C1 segment of cervical spinal cord (tissue), 14 donors: ENCODE results near the gene PRAMEF1.
"Not testable (repeated sequence)": the region's sequence is repeated elsewhere in the genome, so short reads cannot be mapped to it uniquely, and the experiment has no call there.

ENCODE experiments used
- DNase-seq, 14 donors: peaks; one replicate each; lab custom pipeline; 2025; lab: John Stamatoyannopoulos, UW

PRAMEF1 gene

DNA sequence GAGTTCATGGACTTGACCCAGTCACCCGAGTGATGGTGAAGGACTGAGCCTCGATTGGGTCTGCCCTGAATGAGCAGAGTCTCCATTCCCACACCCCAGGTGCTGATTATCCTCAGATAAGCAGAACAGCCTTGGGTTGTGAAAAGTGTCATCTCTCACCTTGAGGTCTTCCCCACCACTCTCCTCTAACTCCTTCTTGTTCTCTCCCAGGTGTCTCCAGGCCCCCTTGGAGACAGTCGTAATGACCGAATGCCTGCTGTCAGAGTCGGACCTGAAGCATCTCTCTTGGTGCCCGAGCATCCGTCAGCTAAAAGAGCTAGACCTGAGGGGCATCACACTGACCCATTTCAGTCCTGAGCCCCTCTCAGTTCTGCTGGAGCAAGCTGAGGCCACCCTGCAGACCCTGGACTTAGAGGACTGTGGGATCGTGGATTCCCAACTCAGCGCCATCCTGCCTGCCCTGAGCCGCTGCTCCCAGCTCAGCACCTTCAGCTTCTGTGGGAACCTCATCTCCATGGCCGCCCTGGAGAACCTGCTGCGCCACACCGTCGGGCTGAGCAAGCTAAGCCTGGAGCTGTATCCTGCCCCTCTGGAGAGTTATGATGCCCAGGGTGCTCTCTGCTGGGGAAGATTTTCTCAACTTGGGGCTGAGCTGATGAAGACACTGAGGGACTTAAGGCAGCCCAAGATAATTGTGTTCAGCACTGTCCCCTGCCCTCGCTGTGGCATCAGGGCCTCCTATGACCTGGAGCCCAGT lies 14.2 kb upstream of the PRAMEF1 start:
- DNase-seq = no peak

DNA sequence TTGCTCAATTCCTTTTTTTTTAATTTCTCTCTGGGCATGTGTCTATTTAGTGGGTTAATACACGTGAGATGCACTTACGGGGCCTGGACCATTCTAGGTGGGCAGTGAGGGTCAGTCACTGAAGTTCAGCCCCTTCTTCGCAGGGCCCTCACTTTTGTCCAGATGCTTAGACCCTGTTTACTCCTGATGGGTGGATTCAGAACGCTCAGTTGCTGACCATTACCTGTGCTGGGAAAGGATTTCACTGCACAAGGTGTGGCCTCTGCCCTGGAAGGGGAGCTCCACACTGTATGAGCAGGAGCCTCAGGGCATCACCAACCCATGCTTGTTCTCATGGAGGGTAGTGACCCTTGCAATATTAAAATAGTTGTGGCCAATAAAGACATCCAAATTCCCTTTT lies 13.1 kb upstream of the PRAMEF1 start:
- no peak for DNase-seq

DNA sequence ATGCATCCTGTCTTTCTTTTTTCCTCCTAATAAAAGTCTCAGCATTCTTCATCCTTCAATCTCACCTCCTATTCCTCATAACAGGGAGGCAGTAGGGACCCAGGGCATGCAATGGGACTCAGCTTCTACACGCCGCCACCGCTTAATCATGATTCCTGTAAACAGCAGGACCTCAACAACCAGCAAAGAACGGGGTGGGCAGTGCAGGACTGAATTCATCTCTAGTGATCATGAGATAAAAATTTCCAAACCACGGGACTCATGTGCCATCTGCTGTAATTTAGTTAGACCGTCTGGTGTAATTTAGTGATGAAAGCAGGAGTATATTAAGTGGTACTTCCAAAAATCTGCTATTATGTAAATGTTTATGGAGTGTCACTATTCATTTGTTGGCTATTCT lies 12.3 kb upstream of the PRAMEF1 start:
- no peak for DNase-seq

DNA sequence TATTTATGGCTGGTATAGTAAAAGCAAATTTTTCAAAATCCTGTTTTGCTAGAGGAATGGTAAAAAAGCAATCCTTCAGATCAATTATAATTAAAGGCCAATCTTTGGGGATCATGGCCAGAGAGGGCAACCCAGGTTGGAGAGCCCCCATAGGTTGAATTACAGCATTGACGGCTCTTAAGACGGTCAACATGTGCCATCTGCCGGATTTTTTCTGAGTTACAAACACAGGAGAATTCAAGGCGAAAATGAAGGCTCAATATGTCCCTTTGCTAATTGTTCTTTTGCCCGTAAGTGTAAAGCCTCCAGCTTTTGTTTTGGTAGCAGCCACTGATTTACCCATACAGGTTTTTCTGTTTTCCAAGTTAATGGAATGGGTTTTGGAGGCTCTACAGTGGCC lies 9.7 kb upstream of the PRAMEF1 start:
- not testable (repeated sequence) for DNase-seq

DNA sequence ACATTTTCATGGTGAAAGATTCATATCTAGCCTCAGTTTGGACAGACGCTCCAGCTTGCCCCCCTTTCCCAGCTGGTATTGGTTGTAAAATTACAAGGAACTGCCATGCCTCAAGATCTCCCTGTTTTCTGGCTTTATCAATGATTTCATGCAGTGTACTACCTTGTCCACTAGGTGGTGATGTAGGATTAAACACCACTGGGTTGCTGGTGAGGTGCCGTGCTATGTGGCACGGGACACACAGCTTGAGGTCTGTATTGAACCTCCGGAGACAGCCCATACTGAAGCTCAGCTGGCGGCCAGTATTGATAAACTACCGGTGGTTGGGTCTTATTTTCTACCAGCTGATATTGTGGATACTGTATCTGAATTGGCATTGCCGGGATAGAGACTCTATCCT lies 7.4 kb upstream of the PRAMEF1 start:
- DNase-seq = not testable (repeated sequence)

DNA sequence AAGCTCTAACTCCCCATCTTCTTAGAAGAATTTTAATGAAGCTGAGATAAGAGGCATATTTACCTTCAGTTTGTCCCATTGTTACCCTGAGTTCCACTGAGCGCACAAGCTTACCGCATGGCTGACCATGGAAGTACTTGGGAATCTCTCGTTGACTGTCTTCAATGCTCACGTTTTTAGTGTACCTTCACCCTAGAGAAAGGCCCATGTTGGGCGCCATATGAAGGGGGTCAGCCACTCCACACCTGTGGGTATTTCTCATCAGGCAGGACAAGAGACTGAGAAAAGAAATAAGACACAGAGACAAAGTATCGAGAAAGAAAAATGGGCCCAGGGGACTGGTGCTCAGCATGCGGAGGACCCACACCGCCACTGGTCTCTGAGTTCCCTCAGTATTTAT lies 6.5 kb upstream of the PRAMEF1 start:
- DNase-seq = not testable (repeated sequence)

DNA sequence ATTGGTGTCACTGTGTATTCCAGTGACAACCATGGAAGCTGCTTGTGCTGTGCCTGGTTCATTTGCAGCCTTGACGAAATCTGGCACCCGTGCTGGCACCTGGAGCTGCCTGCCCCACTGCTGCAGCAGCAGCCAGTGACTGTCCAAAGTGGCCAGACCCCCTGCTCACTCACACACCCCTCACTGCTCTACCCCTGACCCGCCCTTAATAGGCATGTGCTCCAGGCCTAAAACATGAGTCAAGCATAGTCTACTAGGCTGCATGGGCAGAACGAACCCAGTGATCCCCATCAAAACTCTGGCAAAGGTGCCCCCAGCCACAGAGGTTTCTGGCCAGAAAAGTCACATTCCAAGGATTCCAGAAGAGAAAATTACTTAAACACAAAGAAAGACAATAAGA lies 7.7 kb downstream of the PRAMEF1 start:
- no peak for DNase-seq

DNA sequence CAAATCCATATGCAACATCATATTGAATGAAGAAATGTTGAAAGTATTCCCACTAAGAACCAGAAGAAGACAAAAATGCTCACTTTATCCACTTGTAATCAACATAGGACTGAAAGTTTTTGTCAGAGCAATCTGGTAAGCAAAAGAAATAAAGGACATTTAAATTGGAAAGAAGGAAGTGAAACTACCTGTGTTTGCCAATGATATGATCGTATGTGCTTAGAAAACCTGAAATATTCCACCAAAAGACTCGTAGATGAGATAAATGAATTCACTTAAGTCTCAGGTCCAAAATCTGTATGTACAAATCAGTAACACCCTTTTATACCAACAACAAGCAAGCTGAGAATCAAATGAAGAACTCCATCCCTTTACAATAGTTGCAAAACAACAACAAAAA lies 8.5 kb downstream of the PRAMEF1 start:
- DNase-seq = no peak

DNA sequence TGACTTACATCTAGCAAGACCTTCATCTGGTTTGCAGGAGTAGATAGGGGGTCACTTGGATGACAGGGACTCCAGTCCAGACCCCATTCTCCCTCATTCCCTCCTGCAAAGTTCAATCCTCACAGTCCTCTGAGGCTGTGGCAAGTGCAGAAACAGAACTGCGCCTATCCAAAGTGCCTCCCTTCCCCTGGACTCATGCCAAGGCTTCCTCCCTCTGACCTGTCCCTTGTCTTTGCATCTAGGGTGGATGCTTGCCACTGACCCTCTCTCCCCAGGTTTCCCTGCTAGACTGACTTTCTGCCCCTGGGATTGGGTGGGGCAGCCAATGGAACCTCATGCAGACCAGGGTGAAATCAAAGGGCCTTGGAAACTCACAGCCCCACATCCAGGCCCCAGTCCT lies 18.7 kb downstream of the PRAMEF1 start:
- no peak for DNase-seq

DNA sequence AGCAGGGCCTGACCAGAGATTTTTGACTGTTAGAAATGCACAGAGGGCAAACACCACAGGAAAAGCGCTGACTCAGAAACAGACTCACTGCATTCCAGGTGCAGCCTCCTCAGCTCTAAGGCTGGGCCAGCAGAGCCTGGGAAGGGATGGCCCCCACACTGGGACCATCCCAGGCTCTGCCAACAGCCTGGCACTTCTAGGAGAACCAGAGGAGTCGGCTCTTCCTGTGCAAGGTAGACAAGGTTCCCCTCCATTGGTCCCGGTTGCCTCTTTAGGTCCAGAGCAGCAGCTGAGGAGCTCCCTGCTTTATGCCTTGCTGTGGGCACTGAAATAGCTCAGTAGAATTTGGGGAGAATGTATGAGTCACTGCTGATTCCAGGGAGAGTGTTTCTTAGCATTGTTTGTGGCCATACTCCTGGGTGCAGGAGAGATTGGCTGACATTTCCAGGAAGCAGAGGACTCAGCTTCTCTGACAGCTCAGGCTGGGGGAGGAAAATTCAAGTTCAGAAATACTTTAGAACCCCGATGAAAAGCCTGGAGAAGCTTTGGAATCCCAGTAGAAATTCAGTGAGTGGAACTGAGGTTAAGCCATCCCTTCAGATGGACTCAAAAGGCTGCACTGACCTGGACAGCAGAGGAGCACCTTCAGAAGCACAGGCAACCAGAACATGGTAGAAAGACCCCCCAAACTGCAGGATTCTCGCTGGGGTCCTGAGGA lies 19.7 kb downstream of the PRAMEF1 start:
- DNase-seq = no peak

DNA sequence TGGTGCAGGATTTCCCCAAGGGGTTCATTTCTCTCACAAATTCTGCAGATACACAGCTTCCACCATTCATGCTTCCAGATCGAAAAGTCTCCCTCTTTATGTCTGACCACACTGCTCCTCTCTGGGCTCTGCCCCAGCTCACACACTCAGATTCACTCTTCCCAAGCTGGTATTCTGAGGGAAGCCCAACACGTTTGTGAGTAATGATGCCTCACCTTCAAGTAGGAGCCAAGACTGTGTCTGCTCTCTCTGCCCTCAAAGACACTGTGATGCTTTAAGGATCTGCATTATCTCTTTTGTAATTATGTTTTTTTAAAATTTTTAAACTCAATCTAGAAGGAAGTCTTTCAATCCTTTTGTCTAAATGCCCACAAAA lies 20.2 kb downstream of the PRAMEF1 start:
- DNase-seq = no peak

DNA sequence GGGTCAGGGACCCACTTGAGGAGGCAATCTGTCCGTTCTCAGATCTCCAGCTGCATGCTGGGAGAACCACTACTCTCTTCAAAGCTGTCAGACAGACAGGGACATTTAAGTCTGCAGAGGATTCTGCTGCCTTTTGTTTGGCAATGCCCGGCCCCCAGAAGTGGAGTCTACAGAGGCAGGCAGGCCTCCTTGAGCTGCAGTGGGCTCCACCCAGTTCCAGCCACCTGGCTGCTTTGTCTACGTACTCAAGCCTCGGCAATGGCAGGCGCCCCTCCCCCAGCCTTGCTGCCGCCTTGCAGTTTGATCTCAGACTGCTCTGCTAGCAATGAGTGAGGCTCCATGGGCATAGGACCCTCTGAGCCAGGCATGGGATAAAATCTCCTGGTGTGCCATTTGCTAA lies 27.9 kb downstream of the PRAMEF1 start:
- DNase-seq = not testable (repeated sequence)

DNA sequence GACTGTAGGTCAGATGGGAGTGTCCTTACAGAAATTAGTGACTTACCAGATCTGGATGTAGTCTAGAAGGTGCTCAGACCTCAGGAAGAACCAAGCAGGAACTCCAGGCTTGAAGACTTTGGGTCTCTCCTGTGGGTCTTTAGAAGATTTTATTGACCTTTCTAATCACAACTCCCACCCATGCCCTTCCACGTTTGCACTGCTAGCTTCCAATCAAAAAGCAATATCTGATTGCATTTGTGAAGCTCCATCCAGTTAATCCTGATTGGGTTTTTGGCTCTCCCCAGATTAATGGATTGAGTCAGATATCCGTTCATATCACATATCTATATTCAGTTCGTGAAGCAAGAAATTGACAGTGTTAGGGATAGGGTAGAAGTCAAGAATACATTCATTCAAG lies 40.1 kb downstream of the PRAMEF1 start, which contains the start of gene PRAMEF11:
TSS of gene PRAMEF11 (minus strand) at position 101 of the 400 bp plus-strand sequence. CDS start 2,621 bp downstream, outside the sequence.
- not testable (repeated sequence) for DNase-seq

DNA sequence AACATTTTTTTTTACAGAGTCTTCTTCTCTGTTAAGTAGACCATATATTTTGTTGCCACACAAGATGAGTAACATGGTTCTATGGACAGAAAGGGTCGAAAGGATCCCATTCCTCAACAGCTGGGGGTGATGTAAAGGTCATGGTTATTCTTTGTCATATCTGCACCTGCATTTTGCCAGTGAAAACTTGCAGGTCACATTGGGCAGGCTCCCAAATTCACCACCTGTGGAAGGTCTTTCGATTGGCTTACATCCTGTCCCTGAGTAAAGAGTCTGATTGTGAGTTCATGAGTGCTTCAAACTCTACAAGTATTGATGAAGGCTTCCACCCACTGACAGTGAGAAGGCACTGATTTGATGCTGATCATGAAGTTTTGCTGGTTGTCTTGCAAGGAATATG lies 42.1 kb downstream of the PRAMEF1 start:
- DNase-seq = not testable (repeated sequence)
